Stimulated activated CD8-positive, alpha-beta memory T cell treated with anti-CD3 and anti-CD28 coated beads, Interleukin-7, amount 100 ng/mL, for 48 hours (primary cell): ENCODE measurements around the gene SYNGR4.
A peak's percentile ranks its signal among the peaks of the same experiment; 100 is the strongest.

Experiments used
- DNase-seq, 2 donors: peaks; one replicate each; pipeline ENCODE4 v3.0.0-alpha.2; 2020; ENCODE audit warnings: low read depth in 1 of 2; ENCODE audit errors: extremely low read depth in 1 of 2

The SYNGR4 gene

DNA sequence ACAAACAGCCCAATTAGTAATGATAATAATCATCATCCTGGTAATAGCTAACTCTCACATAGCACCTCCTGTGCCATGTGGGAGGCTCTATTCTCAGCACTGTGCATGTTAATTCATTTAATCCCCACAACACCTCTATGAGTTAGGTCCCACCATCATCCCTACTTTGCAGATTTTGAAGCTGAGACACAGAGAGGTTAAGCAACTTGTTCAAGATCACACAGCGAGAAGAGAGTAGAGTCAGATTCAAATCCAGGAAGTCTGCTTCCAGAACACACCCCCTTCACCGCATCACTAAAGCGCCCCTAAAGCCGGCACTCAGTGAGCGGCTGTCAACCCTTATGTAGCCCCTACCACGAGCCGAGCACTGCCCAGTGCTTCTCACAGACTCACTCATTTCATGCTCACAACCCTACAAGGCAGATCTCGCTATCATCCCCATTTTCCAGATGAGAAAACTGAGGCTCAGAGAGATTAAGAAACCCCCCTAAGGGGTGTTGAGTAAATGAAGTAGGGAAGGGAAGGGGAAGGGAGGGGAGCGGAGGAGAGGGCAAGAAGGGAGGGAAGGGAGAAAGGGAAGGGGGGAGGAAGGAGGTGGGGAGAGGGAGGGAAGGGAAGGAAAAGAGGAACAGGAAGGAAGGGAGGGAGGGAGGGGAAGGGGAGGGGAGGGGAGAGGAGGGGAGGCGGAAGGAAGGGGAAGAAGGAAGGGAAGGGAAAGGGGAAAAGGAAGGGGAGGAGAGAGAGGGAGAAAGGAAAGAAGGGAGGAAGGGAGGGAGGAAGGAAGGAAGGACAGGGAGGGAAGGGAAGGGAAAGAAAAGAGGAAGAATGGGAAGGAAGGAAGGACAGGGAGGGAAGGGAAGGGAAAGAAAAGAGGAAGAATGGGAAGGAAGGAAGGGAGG, 22.4 kb upstream of the SYNGR4 start:
- DNase-seq: no peak

DNA sequence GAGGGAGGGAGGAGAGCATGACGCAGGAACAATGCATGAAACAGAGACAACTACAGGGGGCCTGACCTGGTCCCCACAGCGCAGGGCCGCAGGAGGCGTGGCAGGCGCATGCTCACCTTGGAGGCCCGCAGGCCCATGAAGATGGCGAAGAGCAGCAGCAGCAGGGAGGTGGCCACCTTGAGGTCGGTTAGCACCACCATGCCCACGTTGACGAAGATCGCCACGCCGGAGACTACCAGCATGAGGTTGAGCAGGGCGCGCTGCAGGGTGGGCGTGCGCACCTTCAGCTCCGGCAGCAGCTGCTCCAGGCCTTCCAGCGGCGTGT, 21.8 kb upstream of the SYNGR4 start:
- DNase-seq: no peak

DNA sequence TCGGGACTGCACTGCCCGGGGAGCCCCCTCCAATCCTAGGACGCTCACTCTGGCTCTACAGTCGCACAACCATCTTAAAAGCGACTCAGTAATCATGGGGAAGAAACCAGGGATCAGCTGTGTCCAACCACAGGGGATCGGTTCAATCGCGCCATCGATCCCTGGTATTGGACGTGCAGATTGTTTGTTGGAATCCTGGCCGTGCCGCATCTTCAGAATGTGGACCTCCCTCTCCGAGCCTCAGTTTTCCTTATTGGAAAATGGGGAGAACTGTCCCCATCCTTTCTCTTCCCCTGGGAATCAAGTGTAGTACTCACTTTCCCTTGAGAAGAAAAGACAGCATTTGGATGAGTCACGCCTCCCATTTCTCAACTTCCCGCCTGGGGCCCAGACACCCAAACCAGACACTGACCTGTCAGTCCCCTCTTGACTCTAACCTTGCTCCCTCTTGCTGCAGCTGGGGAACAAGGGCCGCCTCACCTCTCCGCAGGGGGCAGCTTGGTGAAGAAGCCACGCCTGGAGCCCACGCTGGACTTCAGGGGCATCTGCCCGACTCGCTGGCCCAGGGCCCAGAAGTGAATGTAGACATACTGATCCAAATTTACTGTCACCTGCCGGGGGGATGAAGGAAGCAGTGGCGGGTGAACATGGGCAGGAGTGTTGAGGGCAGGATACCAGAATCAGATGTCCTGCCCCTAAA, 21.2 kb upstream of the SYNGR4 start:
- no peak for DNase-seq

DNA sequence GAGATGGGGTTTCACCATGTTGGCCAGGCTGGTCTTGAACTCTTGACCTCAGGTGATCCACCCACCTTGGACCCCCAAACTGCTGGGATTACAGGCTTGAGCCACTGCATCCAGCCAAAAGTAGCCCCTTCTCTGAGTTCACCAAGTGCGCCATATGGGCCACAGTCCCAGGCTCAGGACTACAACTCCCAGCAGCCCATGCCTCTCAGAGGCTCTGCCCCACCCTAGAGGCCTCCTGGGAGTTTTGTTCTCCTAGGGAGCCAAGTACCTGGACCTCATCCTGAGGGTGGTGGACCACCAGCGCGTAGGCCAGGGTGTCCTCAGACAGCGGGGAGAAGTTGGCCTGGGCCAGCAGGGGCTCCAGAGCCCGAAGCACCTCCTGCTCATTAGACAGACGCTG, 19.3 kb upstream of the SYNGR4 start:
- DNase-seq: no peak

DNA sequence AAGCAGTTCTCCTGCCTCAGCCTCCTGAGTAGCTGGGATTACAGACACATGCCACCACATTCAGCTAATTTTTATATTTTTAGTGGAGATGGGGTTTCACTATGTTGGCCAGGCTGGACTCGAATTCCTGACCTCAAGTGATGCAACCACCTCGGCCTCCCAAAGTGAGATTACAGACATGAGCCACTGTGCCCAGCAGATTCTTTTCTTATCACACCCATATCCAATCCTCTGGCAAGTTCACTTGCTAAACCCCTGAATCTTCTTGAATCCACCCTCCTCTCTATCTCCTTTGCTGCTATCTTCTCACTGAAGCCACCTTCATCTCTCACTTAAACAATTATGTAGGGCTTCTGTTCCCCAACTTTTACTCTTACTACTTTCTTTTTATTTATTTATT, 18.0 kb upstream of the SYNGR4 start:
- DNase-seq: no peak

DNA sequence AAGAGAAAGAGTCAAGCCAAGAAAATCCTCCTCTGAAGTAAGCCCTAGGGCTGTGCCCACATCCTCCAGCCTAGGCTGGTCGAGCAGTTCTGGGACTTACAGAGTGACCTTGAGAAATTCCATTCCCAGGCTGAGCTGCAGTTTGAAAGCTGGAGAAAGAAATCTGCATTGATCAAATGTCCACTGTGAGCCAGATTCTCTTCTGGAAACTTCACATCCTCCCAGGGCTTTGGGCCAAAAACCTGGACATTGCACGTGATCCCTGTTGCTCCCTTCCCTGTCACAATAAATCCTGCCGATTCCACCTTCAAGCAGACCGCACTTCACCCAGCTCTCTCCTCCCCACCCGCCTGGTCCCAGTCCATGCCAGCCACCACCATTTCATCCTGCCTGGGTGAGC, 16.1 kb upstream of the SYNGR4 start:
- DNase-seq: no peak

DNA sequence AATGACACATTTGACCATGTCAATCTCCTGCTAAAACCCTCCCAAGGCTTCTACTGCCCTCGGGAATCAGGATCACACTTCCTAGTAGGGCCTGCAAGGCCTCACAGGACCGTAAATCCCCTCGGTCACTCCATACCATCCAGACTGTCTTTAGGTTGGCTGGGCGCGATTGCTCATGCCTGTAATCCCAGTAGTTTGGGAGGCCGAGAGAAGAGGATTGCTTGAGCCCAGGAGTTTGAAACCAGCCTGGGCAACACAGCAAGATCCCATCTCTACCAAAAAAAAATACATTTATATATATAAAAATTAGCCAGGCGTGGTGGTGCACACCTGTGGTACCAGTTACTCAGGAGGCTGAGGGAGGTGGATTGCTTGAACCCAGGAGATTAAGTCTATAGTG, 15.4 kb upstream of the SYNGR4 start:
- no peak for DNase-seq

DNA sequence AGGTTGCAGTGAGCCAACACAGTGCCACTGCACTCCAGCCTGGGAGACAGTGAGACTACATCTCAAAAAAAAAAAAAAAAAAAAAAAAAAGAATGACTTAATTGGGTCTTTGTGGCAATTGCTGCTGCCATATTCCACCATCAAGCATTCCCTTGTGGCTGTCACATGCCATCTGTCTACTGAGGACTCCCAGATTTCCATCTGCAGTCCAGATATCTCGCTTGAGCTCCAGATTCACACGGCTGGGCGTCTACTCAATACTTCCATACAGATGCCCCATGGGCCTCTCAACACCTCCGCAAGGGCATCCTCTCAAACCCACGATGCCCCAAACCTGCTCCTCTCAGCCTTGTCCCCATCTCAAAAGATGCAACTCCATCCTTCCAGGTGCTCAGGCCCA, 13.3 kb upstream of the SYNGR4 start:
- DNase-seq: no peak

DNA sequence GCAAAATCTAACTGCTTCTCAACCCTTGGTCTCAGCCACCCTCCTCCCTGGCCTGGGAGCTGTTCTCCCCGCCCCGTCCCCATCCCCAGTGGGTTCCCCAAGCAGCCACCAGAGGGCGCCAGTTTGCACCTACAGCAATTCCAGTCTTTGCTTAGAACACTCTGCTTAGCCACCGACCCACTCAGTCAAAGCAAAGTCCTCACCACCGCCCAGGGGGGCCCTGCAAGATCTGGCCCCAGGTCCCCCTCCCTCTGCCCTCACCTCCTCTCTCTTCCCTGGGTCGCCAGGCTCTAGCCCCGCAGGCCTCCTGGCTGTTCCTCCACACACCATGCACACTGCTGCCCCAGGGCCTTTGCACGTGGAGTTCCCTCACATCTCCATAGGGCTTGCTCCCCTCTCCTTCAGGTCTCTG, 12.8 kb upstream of the SYNGR4 start:
- DNase-seq: peak; percentile 50 to 69

DNA sequence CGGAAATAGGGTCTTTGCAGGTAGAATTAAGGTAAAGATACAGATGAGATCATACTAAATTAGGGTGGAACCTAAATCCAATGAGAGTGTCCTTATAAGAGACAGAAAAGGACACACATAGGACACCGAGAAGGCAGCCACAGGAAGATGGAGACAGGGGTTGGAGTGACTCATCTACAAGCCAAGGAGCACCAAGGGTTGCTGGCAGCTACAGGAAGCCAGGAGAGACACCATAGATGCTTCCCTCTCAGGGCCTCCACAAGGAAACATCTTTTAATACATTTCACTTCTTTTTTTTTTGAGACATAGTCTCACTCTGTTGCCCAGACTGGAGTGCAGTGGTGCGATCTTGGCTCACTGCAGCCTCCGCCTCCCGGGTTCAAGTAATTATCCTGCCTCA, 10.5 kb upstream of the SYNGR4 start:
- DNase-seq: no peak

DNA sequence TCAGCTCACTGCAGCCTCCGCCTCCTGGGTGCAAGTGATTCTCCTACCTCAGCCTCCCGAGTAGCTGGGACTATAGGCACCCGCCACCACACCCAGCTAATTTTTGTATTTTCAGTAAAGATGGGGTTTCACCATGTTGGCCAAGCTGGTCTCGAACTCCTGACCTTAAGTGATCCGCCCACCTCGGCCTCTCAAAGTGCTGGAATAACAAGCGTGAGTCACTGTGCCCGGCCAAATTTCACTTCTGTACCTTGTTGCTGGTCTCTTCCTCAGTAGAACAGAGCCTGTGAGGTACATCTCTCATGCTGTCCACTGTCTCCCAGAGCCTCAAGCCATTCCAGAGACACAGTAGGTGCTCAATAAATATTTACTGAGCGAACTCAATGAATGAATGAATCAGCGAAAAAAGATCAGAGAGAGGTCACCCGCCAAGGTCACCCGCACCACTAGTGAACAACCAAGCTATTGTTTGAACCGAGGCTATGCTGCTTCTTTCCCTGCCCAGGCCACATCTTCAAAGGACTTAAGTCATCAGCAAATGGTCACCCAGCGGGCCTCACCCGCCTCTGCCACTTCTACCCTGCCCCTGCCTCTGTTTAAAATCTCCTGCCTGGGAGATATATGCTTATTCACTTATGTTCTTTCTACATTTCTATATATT, 9.7 kb upstream of the SYNGR4 start:
- DNase-seq: no peak

DNA sequence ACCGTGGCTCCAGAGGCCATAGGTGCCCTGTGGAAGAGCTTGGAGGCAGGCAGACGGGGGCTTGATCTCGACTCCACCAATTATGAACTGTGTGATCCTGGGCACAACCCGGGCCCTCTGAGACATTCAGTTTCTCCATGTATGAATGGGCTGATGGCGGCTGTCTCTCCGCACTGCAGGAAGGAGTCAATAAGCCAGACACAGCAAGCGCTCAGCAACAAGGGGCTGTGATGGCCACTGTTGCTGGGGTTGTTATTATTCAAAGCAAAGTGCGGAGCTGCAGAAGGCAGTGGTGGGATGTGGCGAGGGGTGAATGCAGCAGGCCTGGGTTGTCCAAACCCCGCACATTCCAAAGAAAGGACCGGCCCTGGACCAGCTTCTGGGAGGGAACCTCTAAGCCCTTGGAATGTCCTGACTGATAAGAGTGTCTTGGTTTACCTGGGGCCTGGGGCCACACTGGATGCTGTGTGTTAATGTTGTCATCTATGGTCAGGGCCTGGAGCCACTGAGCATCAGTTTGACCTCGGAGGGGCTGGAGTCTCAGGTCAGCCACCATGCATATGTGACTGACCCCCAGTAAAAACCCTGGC, 8.7 kb upstream of the SYNGR4 start:
- DNase-seq: no peak

DNA sequence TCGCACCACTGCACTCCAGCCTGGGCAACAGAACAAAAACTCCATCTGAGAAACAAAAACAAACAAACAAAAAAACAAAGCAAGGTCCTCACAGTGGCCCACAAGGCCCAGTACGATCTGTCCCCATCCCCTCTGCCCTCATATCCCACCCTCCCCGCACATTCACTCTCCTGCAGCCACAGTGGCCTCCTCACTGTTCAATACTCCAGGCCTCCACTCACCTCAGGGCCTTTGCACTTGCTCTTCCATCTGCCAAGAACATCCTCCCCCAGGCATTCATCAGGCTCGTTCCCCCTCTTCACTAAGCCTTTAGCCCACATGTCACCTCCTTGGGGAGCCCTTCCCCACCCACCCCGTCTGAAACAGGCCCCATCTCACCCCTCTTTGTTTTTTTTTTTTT, 5.0 kb upstream of the SYNGR4 start:
- DNase-seq: no peak

DNA sequence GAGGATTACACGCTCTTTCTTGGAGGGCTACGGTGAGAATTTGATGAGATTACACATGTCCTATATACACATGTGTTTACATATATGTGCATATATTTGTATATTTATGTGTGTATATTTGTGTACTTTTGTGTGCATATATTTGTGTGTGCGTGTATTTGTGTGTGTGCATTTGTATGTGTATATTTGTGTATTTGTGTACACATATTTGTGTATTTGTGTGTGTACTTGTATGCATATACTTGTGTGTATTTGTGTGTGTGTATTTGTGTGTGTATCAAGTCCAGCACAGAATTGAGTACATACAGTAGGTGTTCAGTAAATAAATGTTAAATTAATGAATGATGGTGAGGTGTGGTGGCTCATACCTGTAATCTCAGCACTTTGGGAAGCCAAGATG, 2.3 kb upstream of the SYNGR4 start:
- DNase-seq: no peak

DNA sequence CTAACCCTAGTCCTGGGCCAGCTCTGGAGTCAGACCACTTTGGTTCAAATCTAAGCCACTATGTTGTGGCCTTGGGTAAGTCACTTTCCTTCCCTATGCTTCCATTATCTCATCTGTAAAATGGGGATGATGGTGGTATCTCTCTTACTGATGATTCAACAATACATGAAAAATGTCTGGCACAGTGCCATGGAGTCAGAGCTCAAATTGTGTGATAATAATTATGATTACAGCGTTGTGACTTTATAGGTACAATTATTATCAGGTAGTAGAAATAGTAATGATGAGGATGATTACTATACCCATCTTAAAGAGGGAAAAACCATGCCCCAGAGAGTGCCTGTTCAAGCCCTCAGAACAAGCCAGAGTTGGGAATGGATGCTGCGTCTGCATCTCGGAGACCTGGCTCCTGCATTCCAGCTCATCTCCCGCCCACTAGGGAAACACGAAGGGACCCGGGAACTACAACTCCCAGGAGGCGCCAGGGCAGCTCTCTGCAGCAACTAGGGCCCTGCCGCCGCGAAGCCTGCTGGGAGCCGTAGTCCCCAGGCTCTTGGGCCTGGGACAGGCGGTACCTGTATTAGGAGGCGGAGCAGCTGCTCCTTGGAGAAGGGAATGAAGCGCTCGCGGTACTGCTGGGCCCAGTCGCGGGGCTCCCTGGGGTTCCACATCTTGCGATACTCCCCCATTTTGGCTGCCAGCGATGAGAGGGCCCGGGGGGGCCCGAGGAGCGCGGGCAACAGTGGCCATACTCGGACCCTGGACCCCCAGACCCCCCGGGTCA, 1.3 kb upstream of the SYNGR4 start:
- peak; percentile 75 to 90 for DNase-seq

DNA sequence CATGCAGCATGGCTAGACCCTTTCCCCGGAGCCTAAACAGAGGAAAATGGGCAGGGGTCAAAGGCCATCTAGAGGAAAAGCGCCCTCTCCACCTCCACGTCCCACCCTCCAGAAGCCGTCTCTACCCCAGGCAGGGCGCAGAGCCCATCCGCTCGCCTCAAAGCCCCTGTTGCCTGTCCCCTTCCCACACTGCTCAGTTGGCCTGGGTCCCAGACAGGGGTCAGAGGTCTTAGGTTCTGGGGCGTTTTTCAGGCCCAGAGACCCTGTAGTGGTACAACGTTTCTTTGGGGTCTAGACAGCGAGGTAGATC, 712 bp upstream of the SYNGR4 start:
- DNase-seq: no peak

DNA sequence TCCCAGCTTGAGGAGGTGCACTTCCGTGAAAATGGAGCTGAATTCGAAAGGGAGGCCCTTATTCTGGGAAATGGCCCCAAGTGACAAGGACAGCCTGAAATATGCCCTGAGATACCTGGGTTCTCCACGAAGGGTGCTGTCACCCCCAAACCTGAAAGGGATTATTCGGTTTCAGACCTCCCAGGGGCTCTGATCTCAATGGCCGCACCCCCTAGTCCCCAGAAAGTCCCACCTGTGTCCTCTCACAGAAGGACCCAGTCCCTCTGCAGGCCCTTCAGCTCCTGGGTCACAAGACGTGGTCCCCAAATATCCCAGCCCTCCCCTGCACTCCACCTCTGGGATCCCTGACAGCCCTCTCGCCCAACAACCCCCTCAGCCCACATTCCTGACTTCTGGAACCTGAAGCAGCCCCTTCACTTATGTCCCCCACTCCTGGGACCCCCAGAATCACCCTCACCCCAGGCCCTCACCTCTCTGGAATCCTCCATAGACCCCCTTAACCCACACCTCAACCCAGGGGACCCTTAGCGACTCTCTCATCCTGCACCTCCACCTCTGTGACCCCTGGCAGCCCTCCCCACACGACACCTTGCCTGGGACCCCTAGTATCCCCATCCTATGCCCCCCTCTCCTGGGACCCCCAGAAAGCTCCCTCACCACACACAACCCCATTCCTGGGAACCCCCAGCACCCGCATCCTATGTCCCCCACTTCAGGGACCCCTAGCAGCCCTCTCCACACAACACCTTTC, 606 bp downstream of the SYNGR4 start:
- DNase-seq: no peak

DNA sequence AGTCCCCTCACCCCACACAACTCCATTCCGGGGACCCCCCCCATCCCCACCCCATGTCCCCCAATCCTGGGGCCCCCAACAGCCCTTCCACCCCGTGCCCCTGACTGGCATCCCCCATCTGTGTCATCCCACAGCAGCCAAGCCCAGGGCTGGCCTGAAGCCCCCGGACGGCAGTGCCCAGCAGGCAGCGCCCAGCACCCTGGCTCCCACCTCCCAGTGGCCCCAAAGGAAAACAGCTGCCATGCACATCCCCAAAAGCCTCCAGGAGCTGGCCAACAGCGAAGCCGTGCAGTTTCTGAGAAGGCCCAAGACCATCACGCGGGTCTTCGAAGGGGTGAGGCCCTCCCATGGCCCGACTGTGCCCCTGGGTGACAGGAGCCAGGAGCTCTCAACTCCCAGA, 1.4 kb downstream of the SYNGR4 start:
- no peak for DNase-seq

DNA sequence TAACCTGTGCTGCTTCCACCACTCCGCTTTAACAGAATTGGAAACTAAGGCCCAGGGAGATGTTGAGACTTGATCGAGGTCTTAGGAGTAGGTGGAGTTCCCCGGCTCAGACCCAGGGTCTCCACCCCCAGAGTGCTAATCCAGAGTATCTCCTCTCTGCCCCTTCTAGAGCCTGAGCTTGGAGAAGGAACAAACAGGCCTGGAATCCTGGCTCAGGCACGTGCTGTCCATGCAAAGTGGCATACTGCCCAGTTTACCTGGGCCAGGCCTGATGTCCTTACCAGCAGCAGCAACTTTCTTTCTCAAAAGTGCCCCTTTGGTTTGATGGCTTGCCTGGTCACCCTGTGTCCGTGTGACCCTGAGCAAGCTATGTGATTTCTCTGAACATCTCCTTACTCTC, 3.7 kb downstream of the SYNGR4 start:
- DNase-seq: no peak

DNA sequence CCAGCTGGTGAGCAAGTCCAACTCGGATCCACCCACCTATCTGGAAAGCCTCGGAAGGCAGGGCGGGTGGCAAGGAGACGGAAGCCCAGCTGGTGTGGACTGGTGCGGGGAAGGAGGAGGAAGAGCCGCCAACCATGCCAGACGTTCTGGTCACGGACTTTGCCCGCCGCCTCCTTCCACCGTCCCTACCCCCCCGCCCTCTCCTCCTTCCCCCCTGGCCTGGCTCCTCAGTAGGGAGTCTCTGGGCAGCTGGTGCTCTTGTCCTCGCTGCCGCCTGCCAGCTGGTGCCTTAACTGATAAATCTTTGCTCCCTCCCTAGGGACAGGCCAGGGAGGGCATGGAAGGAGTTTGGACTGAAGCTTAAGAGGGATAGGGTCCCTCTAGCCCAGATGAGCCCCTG, 4.8 kb downstream of the SYNGR4 start:
- no peak for DNase-seq
